ENCODE results near the gene COQ10A. TPM values are rescaled to one million over a fixed set of nuclear protein-coding genes. Genes with fewer than 3 reads are reported as not detected.
"Not testable (repeated sequence)": the region's sequence is repeated elsewhere in the genome, so short reads cannot be mapped to it uniquely, and the experiment has no call there.

The COQ10A gene
- total and polyA plus RNA-seq, 5 experiments from 2014 or later, result 7.4 to 39.0 (median 15.7) TPM

GRCh38 chr12:56284263-56284662, 17.5 kb downstream of the COQ10A start:
- ATAC-seq, H3K27ac Mint-ChIP-seq, H3K27me3 Mint-ChIP-seq, DNase-seq, H3K9me3 Mint-ChIP-seq, H3K4me3 Mint-ChIP-seq: not testable (repeated sequence)
- POLR2A ChIA-PET, result interaction anchor here (0.7 to 1.1 kb wide), 3 partner anchors 18 to 477 kb away, joined by 3 to 5 read pairs (median 3); partner anchors contain the start of genes ANKRD52 and COQ10A
- H3K36me3 Mint-ChIP-seq, result peaks cover 0 to 73% (median 17%) of the 10 kb centered on the region in 3 donors
- H3K4me1 Mint-ChIP-seq, result peaks cover 4 to 14% (median 8%) of the 10 kb centered on the region in 4 donors

- peaks cover 5 to 20% (median 14%) of the 10 kb centered on the region in 4 donors for H3K4me1 Mint-ChIP-seq
- no peak for ATAC-seq
- DNase-seq, result no peak
- H3K9me3 Mint-ChIP-seq, result no peaks in the 10 kb centered on the region
- no peaks in the 10 kb centered on the region for H3K27me3 Mint-ChIP-seq
- POLR2A ChIA-PET, result interaction anchor here (0.5 to 1.4 kb wide), 3 partner anchors 11 to 22 kb away, joined by 5 to 6 read pairs (median 5); partner anchors contain the start of gene CS
- H3K27ac Mint-ChIP-seq, result peak overlapping the region in 6 of 10 donors; percentile 3 to 92 (median 56)
- no peak overlapping the region for H3K4me3 Mint-ChIP-seq
- peaks cover 0 to 70% (median 17%) of the 10 kb centered on the region in 3 donors for H3K36me3 Mint-ChIP-seq
Observed at GRCh38 chr12:56286044-56286830, 19.5 kb downstream of the COQ10A start.

- Mint-ChIP-seq H3K4me1 (peaks cover 12 to 36% (median 31%) of the 10 kb centered on the region in 4 donors), H3K9me3 (no peaks in the 10 kb centered on the region), H3K27ac (peak overlapping the region in 2 of 10 donors; percentile 5 to 16), H3K36me3 (peaks cover 0 to 55% (median 8%) of the 10 kb centered on the region in 3 donors), H3K27me3 (no peaks in the 10 kb centered on the region), H3K4me3 (no peak overlapping the region)
- ATAC-seq (no peak), DNase-seq (no peak)
- POLR2A ChIA-PET, result interaction anchor here (0.7 to 0.8 kb wide), 3 partner anchors 10 to 186 kb away, joined by 3 read pairs; partner anchors contain the start of gene CNPY2
Observed at GRCh38 chr12:56288705-56289387, 22.1 kb downstream of the COQ10A start.

DNA sequence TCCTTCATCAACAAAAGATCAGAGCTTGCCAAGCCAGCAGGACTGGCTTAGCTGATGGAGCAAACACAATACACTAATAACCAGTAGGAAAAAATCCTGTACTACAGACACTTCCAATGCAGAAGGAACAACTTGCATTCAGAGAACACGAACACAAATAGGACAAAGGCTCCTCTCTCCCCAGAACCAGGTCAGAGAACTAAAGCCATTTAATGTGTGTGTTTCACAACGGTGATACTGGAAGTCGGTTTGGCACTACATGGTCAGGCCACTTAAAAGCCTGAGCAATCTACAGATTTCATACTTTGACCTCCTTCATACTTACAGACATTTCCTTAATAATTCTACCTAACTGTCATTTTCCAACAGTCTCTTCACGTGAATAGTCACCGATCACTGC, 27.1 kb downstream of the COQ10A start:
- Mint-ChIP-seq H3K27ac (peak overlapping the region in 2 of 10 donors; percentile 48), H3K4me1 (peaks cover 14 to 69% (median 57%) of the 10 kb centered on the region in 4 donors), H3K4me3 (no peak overlapping the region), H3K9me3 (no peaks in the 10 kb centered on the region), H3K27me3 (no peaks in the 10 kb centered on the region), H3K36me3 (peaks cover 0 to 56% (median 5%) of the 10 kb centered on the region in 3 donors)
- DNase-seq, result no peak
- POLR2A ChIA-PET, result interaction anchor here (0.7 to 1.0 kb wide), 2 partner anchors 36 to 194 kb away, joined by 4 to 6 read pairs; partner anchors contain the start of genes ANKRD52 and GLS2
- ATAC-seq, result no peak

DNA sequence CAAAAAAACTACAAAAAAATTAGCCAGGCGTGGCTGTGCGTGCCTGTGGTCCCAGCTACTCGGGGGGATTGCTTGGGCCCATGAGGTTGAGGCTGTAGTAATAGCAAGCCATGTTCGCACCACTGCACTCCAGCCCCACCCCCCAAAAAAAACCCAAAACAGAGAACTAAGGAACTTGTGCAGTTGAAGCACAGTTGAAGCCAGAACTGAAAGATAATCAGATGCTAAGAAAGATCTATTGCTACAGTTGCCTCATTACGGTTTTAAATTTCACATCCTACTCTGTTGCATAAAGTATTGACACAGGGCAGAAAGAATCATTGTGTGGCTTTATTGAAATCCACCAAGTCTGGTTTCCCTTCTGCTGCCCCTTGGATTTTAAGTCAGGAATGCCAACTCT, 29.6 kb downstream of the COQ10A start:
- DNase-seq (no peak), ATAC-seq (no peak)
- Mint-ChIP-seq H3K27ac (peak overlapping the region in 7 of 10 donors; percentile 22 to 69 (median 62)), H3K4me1 (peaks cover 20 to 76% (median 68%) of the 10 kb centered on the region in 4 donors), H3K36me3 (peaks cover 0 to 39% (median 1%) of the 10 kb centered on the region in 3 donors), H3K27me3 (no peaks in the 10 kb centered on the region), H3K9me3 (no peaks in the 10 kb centered on the region), H3K4me3 (peak overlapping the region in 4 of 10 donors; percentile 18 to 98 (median 56))
- POLR2A ChIA-PET, result no interaction called here

GRCh38 chr12:56297400-56297799, 30.7 kb downstream of the COQ10A start:
- DNase-seq (no peak), ATAC-seq (no peak)
- Mint-ChIP-seq H3K4me1 (peaks cover 24 to 77% (median 71%) of the 10 kb centered on the region in 4 donors), H3K4me3 (peak overlapping the region in 7 of 10 donors; percentile 36 to 98 (median 55)), H3K27ac (peak overlapping the region in 9 of 10 donors; percentile 3 to 79 (median 69)), H3K9me3 (no peaks in the 10 kb centered on the region), H3K27me3 (no peaks in the 10 kb centered on the region), H3K36me3 (peaks cover 0 to 35% (median 0%) of the 10 kb centered on the region in 3 donors)
- POLR2A ChIA-PET, result interaction anchor here (0.9 to 1.0 kb wide), 2 partner anchors 36 to 63 kb away, joined by 4 read pairs; partner anchors contain the start of genes PAN2 and STAT2

DNA sequence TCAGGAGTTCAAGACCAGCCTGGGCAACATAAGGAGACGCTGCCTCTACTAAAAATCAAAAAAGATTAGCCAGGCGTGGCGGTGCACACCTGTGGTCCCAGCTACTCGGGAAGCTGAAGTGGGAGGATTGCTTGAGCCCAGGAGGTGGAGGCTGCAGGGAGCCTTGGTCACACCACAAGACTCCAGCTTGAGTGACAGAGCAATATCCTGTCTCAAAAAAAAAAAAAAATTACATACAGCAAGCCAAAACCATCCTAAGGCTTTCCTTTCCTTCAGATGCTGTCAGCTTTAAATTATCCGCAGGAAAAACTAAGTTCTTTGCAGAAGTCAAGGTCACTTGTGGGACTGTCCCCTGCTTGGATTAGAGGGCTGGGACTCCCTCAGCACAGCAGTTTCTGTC, 32.1 kb downstream of the COQ10A start:
- ATAC-seq (no peak), DNase-seq (no peak)
- peaks cover 22 to 72% (median 64%) of the 10 kb centered on the region in 4 donors for H3K4me1 Mint-ChIP-seq
- no peaks in the 10 kb centered on the region for H3K27me3 Mint-ChIP-seq
- H3K36me3 Mint-ChIP-seq, result peaks cover 0 to 33% (median 0%) of the 10 kb centered on the region in 3 donors
- POLR2A ChIA-PET, result interaction anchor here (0.7 to 2.0 kb wide), 11 partner anchors 10 to 469 kb away, joined by 3 to 8 read pairs (median 3); partner anchors contain the start of genes ANKRD52, ATP5F1B, DNAJC14 and IL23A
- H3K9me3 Mint-ChIP-seq, result no peaks in the 10 kb centered on the region
- peak overlapping the region; percentile 92 to 98 (median 94) for H3K4me3 Mint-ChIP-seq
- H3K27ac Mint-ChIP-seq, result peak overlapping the region; percentile 94 to 99 (median 98)

DNA sequence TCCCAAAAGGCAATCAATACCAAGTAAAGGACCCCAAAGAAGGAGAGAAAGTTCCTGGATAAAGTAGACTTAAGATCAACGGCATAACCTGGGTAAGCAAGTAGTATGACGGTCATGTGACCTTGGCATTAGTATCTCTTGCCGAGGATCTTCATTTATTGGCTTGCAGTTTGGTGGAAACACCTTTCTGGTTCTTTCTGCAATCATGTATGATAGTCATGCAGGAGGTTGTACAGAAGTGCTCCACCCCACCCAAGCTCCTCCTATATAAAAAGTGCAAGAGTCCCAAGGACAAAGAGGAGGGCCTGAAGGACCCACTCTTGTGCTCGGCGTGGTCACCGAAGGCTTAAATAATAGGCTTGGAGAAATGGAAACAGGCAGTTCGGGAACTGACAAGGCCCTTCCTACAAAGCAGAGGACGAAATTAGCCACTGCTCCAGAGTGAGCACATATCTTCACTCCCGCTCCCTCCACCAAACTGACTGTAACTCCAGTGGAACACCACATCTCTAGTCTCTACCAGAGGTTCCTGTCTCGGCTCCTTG, 32.6 kb downstream of the COQ10A start:
- POLR2A ChIA-PET, result interaction anchor here (0.5 to 2.1 kb wide), 16 partner anchors 8 to 470 kb away, joined by 3 to 8 read pairs (median 4); partner anchors contain the start of genes ANKRD52, ATP5F1B, DNAJC14 and IL23A
- H3K27ac Mint-ChIP-seq, result peak overlapping the region; percentile 94 to 99 (median 98)
- peaks cover 22 to 68% (median 61%) of the 10 kb centered on the region in 4 donors for H3K4me1 Mint-ChIP-seq
- ATAC-seq (peak; percentile 5 to 11), DNase-seq (peak in 5 of 10 donors; percentile 4 to 50 (median 28))
- peak overlapping the region; percentile 92 to 98 (median 94) for H3K4me3 Mint-ChIP-seq
- H3K36me3 Mint-ChIP-seq, result peaks cover 0 to 30% (median 0%) of the 10 kb centered on the region in 3 donors
- no peaks in the 10 kb centered on the region for H3K27me3 Mint-ChIP-seq
- no peaks in the 10 kb centered on the region for H3K9me3 Mint-ChIP-seq

GRCh38 chr12:56299853-56300643, 33.3 kb downstream of the COQ10A start, which contains the start of gene CS:
CS (minus strand) TSS chr12:56300330; CDS start chr12:56300201, 129 bp downstream.
- POLR2A ChIA-PET, result interaction anchor here (0.5 to 2.1 kb wide), 18 partner anchors 9 to 471 kb away, joined by 3 to 8 read pairs (median 4); partner anchors contain the start of genes ANKRD52, ATP5F1B, DNAJC14 and IL23A
- H3K4me3 Mint-ChIP-seq, result peak within 1 kb of the TSS; percentile 92 to 98 (median 94)
- H3K9me3 Mint-ChIP-seq, result no peaks in the 10 kb centered on the region
- DNase-seq, result peak; percentile 96 to 99 (median 98)
- ATAC-seq, result peak; percentile 91 to 93
- peaks cover 0 to 28% (median 0%) of the 10 kb centered on the region in 3 donors for H3K36me3 Mint-ChIP-seq
- no peaks in the 10 kb centered on the region for H3K27me3 Mint-ChIP-seq
- peak within 1 kb of the TSS; percentile 94 to 99 (median 98) for H3K27ac Mint-ChIP-seq
- peaks cover 22 to 66% (median 59%) of the 10 kb centered on the region in 4 donors for H3K4me1 Mint-ChIP-seq

- Mint-ChIP-seq H3K27ac (peak overlapping the region; percentile 94 to 99 (median 98)), H3K4me3 (peak overlapping the region; percentile 92 to 98 (median 94)), H3K4me1 (peaks cover 22 to 66% (median 58%) of the 10 kb centered on the region in 4 donors), H3K36me3 (peaks cover 0 to 29% (median 0%) of the 10 kb centered on the region in 3 donors), H3K9me3 (no peaks in the 10 kb centered on the region), H3K27me3 (no peaks in the 10 kb centered on the region)
- POLR2A ChIA-PET, result interaction anchor here (0.7 to 2.1 kb wide), 9 partner anchors 9 to 472 kb away, joined by 3 to 8 read pairs (median 5); partner anchors contain the start of genes ANKRD52, DNAJC14, IL23A and RPL41
- ATAC-seq (no peak), DNase-seq (no peak)
Observed at GRCh38 chr12:56300644-56301464, 34.1 kb downstream of the COQ10A start.

All from naive thymus-derived CD8-positive, alpha-beta T cell (primary cell).